GM18507 (cell line): ENCODE results near the gene FAXC.
"Not testable (repeated sequence)": the region's sequence is repeated elsewhere in the genome, so short reads cannot be mapped to it uniquely, and the experiment has no call there.

ENCODE experiments used
- DNase-seq: peaks from one replicate; pipeline ENCODE4 v3.0.0; 2011; ENCODE audit warnings: low read depth; ENCODE audit not compliant: insufficient read length; ENCODE audit errors: extremely low spot score
- FAIRE-seq: peaks from 2 replicates; lab custom pipeline; 2011; peaks lifted over from hg19 to GRCh38; lab: Jason Lieb, UNC

The FAXC gene

GRCh38 chr6:99295276-99295675, 54.2 kb downstream of the FAXC start:
- DNase-seq (no peak), FAIRE-seq (no peak)

- FAIRE-seq (no peak), DNase-seq (no peak)
Measured at GRCh38 chr6:99294786-99295185, 54.7 kb downstream of the FAXC start.

GRCh38 chr6:99289701-99290100, 59.8 kb downstream of the FAXC start:
- no peak for FAIRE-seq
- no peak for DNase-seq

- no peak for FAIRE-seq
- DNase-seq, result no peak
Measured at GRCh38 chr6:99288668-99289067, 60.8 kb downstream of the FAXC start.

GRCh38 chr6:99287523-99287922, 62.0 kb downstream of the FAXC start:
- FAIRE-seq, result no peak
- DNase-seq, result no peak

GRCh38 chr6:99285881-99286280, 63.6 kb downstream of the FAXC start:
- DNase-seq (no peak), FAIRE-seq (no peak)

GRCh38 chr6:99282479-99283062, 66.9 kb downstream of the FAXC start:
- no peak for DNase-seq
- FAIRE-seq, result no peak

- DNase-seq (no peak), FAIRE-seq (no peak)
Measured at GRCh38 chr6:99276747-99277146, 72.7 kb downstream of the FAXC start.

GRCh38 chr6:99270826-99271225, 78.6 kb downstream of the FAXC start:
- FAIRE-seq (no peak), DNase-seq (no peak)

- DNase-seq (no peak), FAIRE-seq (no peak)
Measured at GRCh38 chr6:99270030-99270429, 79.4 kb downstream of the FAXC start.

- DNase-seq (no peak), FAIRE-seq (no peak)
Measured at GRCh38 chr6:99269207-99269606, 80.3 kb downstream of the FAXC start.

- FAIRE-seq, DNase-seq: not testable (repeated sequence)
Measured at GRCh38 chr6:99266996-99267395, 82.5 kb downstream of the FAXC start.

- DNase-seq, FAIRE-seq: not testable (repeated sequence)
Measured at GRCh38 chr6:99265447-99265846, 84.0 kb downstream of the FAXC start.

GRCh38 chr6:99254616-99255550, 94.6 kb downstream of the FAXC start:
- DNase-seq (no peak), FAIRE-seq (no peak)

- DNase-seq (no peak), FAIRE-seq (no peak)
Measured at GRCh38 chr6:99253271-99253670, 96.2 kb downstream of the FAXC start.

GRCh38 chr6:99252421-99252820, 97.1 kb downstream of the FAXC start:
- DNase-seq, result no peak
- FAIRE-seq, result no peak

- FAIRE-seq, result no peak
- no peak for DNase-seq
Measured at GRCh38 chr6:99250476-99250875, 99.0 kb downstream of the FAXC start.

- FAIRE-seq (no peak), DNase-seq (no peak)
Measured at GRCh38 chr6:99246602-99247001, 102.9 kb downstream of the FAXC start.

- FAIRE-seq (peak; percentile 77), DNase-seq (no peak)
Measured at GRCh38 chr6:99241905-99242534, 107.5 kb downstream of the FAXC start.

GRCh38 chr6:99236010-99236409, 113.5 kb downstream of the FAXC start:
- no peak for DNase-seq
- no peak for FAIRE-seq

GRCh38 chr6:99233219-99233618, 116.3 kb downstream of the FAXC start:
- FAIRE-seq, result no peak
- DNase-seq, result no peak
